Measurements from ENCODE around the gene FAM3A.
A peak's percentile ranks its signal among the peaks of the same experiment; 100 is the strongest.
"Not testable (repeated sequence)": the region's sequence is repeated elsewhere in the genome, so short reads cannot be mapped to it uniquely, and the experiment has no call there.

The FAM3A gene

GRCh38 chrX:154545673-154546274, 29.7 kb upstream of the FAM3A start:
- FAIRE-seq (no peak), DNase-seq (ENCODE audit: insufficient read length) (no peak)
- TF ChIP-seq POLR2AphosphoS5 (IDR thresholded peaks at IDR 0.05; ENCODE audit: low read depth, low read length) (no peak), POLR2A (IDR thresholded peaks at IDR 0.05; ENCODE audit: low read depth, low read length) (no peak), TAF1 (IDR thresholded peaks at IDR 0.05; ENCODE audit: borderline replicate concordance, low read depth, low read length) (no peak)

DNA sequence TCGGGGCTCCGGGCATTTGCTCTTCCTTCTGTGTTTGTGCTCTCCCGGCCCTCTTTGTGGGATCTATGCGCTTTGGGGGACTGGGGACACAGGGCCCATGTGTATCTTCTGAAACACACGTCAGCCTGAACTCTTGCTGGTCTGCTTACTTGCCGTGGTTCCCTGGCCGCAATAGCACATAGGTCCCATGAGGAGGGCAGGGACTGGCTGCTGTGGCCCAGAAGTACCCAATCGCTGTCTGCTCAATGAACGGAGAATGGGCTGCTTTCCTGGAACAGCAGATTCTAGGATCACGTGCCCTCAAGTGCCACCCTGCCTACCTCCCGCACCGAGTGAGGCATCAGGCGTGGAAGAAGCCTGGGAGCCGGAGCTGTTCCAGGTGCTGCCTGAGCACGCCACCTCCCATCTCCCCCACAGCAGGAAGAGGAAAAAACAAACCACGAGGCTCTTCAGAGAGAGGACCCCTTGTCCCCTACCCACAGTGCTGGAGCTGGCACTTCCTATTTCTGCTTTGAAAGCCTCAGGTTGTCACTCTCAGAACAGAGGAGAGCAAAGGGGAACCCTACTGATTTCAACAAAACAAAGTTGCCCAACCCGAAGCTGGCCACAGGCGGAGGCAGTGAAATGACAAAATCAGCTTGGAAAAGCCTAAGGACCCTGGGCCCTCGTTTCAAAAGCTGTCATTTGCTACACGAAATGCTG, 26.8 kb upstream of the FAM3A start:
- DNase-seq (ENCODE audit: insufficient read length) (no peak), FAIRE-seq (no peak)
- TF ChIP-seq POLR2AphosphoS5 (IDR thresholded peaks at IDR 0.05; ENCODE audit: low read depth, low read length): no peak
- no peak for TF ChIP-seq POLR2A (IDR thresholded peaks at IDR 0.05; ENCODE audit: low read depth, low read length)
- no peak for TF ChIP-seq TAF1 (IDR thresholded peaks at IDR 0.05; ENCODE audit: borderline replicate concordance, low read depth, low read length)

GRCh38 chrX:154541896-154542722, 26.1 kb upstream of the FAM3A start:
- FAIRE-seq (no peak), DNase-seq (ENCODE audit: insufficient read length) (no peak)

DNA sequence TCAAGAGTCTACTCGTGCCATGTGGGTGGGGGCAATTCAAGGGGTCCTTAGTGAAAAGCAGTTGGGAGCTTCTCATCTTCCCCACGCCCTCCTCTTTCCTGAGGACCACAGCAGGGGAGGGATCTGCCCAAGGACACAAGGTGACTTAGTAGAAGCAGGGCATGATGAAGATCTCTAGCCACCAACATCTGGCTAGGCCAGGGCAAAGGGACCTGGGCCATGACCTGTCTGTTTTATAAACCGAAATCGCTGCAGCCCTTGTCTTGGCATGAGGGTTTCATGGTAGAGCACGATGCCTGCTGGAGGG, 25.5 kb upstream of the FAM3A start:
- FAIRE-seq: no peak
- DNase-seq (ENCODE audit: insufficient read length): no peak
- no peak for TF ChIP-seq POLR2A (IDR thresholded peaks at IDR 0.05; ENCODE audit: low read depth, low read length)
- TF ChIP-seq POLR2AphosphoS5 (IDR thresholded peaks at IDR 0.05; ENCODE audit: low read depth, low read length): no peak
- TF ChIP-seq TAF1 (IDR thresholded peaks at IDR 0.05; ENCODE audit: borderline replicate concordance, low read depth, low read length): no peak

More at GRCh38 chrX:154541896-154542722, 26.1 kb upstream of the FAM3A start:
- TF ChIP-seq POLR2AphosphoS5 (IDR thresholded peaks at IDR 0.05; ENCODE audit: low read depth, low read length) (no peak), POLR2A (IDR thresholded peaks at IDR 0.05; ENCODE audit: low read depth, low read length) (no peak), TAF1 (IDR thresholded peaks at IDR 0.05; ENCODE audit: borderline replicate concordance, low read depth, low read length) (no peak)

DNA sequence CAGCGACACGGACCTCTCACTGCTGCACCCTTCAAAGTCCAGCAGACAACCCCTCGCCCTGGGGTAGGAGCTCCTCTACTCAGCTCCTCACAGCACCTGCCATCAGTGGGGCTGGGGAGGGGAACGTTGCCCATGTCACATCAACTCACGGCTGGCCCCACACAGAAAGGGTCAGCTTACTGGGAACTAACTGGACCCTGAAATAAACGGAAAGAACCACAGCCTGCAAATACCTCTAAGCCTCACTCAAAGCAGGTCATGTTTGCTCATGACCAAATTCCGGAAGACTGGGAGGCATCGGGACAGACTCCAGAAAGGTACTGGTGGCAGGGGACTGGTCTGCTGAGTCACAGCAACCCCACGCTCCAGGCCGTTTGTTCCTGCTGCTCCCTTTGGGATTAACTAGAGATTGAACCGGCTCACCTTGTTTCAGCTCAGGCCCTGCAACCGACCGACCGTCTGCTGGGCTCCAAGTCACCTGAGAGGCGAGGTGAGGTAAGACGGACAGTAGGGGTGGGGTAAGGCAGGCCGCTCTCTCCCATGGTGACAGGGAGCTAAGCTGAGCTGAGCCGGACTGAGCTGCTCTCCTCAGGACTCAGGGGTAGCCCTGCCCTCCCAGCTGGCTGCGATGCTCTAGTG, 25.0 kb upstream of the FAM3A start:
- FAIRE-seq (no peak), DNase-seq (ENCODE audit: insufficient read length) (no peak)
- TF ChIP-seq POLR2A (IDR thresholded peaks at IDR 0.05; ENCODE audit: low read depth, low read length) (no peak), POLR2AphosphoS5 (IDR thresholded peaks at IDR 0.05; ENCODE audit: low read depth, low read length) (no peak), TAF1 (IDR thresholded peaks at IDR 0.05; ENCODE audit: borderline replicate concordance, low read depth, low read length) (no peak)

GRCh38 chrX:154540365-154540764, 24.3 kb upstream of the FAM3A start:
- not testable (repeated sequence) for DNase-seq (ENCODE audit: insufficient read length); FAIRE-seq

GRCh38 chrX:154539077-154539476, 23.0 kb upstream of the FAM3A start:
- TF ChIP-seq POLR2A (IDR thresholded peaks at IDR 0.05; ENCODE audit: low read depth, low read length) (no peak), TAF1 (IDR thresholded peaks at IDR 0.05; ENCODE audit: borderline replicate concordance, low read depth, low read length) (no peak), POLR2AphosphoS5 (IDR thresholded peaks at IDR 0.05; ENCODE audit: low read depth, low read length) (no peak)
- DNase-seq (ENCODE audit: insufficient read length) (no peak), FAIRE-seq (no peak)

DNA sequence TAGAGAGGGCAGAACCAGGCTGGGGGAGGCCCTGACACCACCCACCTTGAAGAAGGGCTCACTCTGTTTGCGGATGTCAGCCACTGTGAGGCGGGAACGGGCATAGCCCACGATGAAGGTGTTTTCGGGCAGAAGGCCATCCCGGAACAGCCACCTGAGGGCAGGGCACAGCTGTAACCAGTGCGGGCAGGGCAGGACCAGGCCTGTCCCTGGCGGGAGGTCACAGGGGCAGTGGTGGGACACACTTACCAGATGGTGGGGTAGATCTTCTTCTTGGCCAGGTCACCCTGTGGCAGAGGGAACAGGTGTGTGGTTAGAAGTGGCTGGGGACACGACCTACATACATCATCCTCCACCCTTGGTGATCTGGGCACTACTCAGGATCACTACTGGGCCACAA, 19.9 kb upstream of the FAM3A start:
- no peak for TF ChIP-seq POLR2AphosphoS5 (IDR thresholded peaks at IDR 0.05; ENCODE audit: low read depth, low read length)
- no peak for TF ChIP-seq TAF1 (IDR thresholded peaks at IDR 0.05; ENCODE audit: borderline replicate concordance, low read depth, low read length)
- TF ChIP-seq POLR2A (IDR thresholded peaks at IDR 0.05; ENCODE audit: low read depth, low read length): no peak
- DNase-seq (ENCODE audit: insufficient read length): no peak
- FAIRE-seq: no peak

DNA sequence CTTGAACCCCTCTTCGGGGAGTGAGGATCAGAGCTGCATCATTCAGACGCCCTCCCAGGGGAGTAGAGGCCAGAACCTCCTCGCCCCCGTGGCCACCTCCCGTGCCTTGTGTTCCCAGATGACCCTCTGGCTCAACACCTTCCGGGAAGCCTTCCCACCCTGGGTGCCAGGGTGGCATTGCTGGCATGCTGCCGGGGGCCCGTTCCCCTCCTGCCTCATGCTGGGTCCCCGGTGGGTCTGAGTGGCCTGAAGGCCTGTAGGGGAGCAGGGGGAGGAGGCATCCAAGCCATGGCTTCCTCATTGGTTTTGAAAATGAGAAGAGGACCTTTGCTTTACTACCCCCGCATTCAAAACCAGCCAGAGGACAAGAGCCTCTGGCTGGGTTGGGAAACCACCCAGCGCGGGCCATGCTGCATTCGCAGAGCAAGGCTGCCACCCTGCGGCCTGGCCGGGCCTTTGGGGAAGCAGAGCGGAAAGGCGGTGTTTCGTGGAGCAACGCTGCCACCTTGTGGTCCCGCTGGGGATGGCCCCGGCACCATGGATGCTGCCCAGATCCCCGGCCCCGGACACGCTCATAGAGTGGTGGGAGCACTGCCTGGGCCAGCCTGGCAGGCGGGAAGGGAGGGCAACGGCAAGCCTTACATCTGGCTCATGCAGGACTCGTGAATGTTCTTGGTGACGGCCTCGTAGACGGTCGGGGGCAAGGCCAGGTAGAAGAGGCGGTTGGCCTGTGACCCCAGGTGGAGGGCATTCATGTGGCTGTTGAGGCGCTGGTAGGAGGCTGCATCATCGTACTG, 18.7 kb upstream of the FAM3A start:
- peak; percentile 98 for FAIRE-seq
- TF ChIP-seq POLR2A (IDR thresholded peaks at IDR 0.05; ENCODE audit: low read depth, low read length): no peak
- peak; percentile 95 for DNase-seq (ENCODE audit: insufficient read length)

DNA sequence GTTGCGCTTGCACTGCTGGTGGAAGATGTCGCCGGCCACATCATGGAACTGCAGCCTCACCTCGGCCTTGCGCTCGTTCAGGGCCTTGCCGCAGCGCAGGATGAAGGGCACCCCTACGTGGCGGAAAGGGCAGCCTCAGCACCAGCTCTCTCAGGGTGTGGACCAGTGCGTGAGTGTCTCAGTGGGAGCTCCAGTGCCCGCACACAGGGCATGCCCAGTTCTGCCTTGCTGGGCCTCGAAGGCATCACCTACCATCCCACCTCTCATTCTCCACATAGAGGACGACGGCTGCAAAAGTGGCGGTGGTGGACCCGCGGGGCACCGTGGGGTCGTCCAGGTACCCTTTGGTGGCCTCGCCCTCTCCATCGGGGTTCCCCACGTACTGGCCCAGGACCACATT, 16.7 kb upstream of the FAM3A start:
- TF ChIP-seq TAF1 (IDR thresholded peaks at IDR 0.05; ENCODE audit: borderline replicate concordance, low read depth, low read length): no peak
- TF ChIP-seq POLR2A (IDR thresholded peaks at IDR 0.05; ENCODE audit: low read depth, low read length): no peak
- TF ChIP-seq POLR2AphosphoS5 (IDR thresholded peaks at IDR 0.05; ENCODE audit: low read depth, low read length): no peak
- no peak for FAIRE-seq
- DNase-seq (ENCODE audit: insufficient read length): no peak

DNA sequence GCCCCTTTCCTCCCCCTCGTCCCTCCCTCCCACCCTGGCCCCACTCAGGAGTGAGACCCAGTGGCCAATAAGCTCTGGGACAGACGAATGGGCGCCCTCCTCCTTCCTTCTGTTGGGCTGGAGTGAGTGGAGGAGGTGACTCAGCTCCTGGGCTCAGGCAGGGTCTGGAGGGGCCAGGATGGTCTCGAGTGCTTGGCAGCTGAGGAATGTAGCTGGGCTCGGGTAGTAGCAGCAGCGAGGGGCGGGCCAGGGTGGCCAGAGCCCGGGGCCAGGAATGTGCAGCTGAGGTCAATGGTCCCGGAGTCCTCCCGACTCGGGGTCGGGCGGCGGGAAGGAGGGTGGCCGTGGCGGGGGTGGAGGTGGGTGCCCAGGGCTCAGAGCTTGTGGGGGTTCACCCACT, 15.6 kb upstream of the FAM3A start:
- no peak for DNase-seq (ENCODE audit: insufficient read length)
- TF ChIP-seq TAF1 (IDR thresholded peaks at IDR 0.05; ENCODE audit: borderline replicate concordance, low read depth, low read length) (no peak), POLR2AphosphoS5 (IDR thresholded peaks at IDR 0.05; ENCODE audit: low read depth, low read length) (no peak), POLR2A (IDR thresholded peaks at IDR 0.05; ENCODE audit: low read depth, low read length) (no peak)
- FAIRE-seq: no peak
